ENCODE results near the gene ENTREP3.
"Not testable (repeated sequence)": the region's sequence is repeated elsewhere in the genome, so short reads cannot be mapped to it uniquely, and the experiment has no call there.

Gene ENTREP3, protein sequence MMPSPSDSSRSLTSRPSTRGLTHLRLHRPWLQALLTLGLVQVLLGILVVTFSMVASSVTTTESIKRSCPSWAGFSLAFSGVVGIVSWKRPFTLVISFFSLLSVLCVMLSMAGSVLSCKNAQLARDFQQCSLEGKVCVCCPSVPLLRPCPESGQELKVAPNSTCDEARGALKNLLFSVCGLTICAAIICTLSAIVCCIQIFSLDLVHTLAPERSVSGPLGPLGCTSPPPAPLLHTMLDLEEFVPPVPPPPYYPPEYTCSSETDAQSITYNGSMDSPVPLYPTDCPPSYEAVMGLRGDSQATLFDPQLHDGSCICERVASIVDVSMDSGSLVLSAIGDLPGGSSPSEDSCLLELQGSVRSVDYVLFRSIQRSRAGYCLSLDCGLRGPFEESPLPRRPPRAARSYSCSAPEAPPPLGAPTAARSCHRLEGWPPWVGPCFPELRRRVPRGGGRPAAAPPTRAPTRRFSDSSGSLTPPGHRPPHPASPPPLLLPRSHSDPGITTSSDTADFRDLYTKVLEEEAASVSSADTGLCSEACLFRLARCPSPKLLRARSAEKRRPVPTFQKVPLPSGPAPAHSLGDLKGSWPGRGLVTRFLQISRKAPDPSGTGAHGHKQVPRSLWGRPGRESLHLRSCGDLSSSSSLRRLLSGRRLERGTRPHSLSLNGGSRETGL

DNA sequence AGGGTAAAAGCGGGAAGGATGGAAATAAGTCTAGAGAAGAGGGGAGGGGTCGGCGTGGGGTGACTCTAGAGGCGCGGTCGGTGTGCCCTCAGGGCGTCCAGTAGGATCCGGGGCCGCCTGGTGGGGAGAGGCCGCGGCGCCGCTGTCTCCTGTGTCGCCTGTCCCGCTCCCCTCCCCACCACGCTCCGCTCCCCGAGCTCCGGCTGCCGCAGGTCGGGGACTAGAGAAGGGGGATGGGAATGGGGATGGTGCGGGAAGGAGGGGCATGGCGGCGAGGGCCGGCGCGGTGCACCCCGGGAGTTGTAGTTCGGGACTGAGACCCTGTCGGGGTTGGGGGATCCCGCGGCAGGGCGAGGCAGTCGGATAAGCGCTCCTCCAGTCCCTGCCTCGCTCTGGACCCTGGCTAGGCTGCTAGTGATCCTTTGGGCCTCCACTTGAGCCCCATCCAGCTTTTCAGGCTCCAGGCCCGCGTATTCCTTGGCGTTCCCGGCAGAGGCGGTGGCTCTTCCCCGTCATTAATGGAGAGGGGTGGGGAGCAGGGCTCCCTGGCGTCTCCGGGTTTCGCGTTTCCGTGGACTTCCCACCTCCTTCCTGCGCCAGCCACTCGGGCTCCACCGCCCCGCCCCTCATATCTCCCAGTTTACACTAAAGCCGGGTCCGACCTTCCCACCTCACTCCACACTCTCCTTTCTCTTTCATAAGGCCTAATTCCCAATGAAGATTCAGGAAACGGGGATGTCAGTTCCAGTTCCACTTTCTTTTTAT is at the start of gene ENTREP3:
Gene ENTREP3, minus strand, starts transcription at position 241 of the 765 bp plus-strand sequence. CDS start 606 bp downstream, outside the sequence.
- peak; percentile 76 for DNase-seq (ENCODE audit: low spot score)

DNA sequence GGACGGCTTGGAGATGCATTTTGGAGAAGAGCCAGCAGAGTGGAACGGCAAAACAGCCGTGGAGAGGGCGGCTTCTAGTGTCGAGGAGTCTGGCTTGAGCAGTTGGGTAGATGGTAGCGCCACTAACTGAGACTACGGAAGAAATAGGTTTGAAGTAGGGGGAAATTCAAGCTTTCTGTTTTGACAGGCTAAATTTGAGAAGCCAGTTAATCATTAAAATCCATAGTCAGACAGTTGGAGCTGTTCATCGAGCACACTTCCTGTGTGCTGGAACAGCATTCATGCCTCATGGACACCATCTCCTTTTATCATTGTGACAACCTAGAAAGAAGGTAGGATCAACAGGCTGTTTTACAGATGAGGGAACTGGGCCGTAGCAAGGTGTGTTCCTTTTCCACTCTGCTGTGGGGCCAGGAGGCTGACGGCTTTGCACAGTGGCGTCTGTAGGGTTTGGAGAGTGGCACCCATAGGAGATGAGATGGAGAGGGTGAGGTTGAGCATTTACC is 49.3 kb upstream of the ENTREP3 start:
- peak; percentile 80 for DNase-seq (ENCODE audit: low spot score)

- DNase-seq (ENCODE audit: low spot score), result no peak
These were observed 46.1 kb upstream of the ENTREP3 start, which contains the start of gene PKLR for GRCh38 chr1:155301342-155301841. PKLR (minus strand) TSS chr1:155301438; CDS start chr1:155301395, 43 bp downstream.

GRCh38 chr1:155300553-155301329 is 45.5 kb upstream of the ENTREP3 start:
- no peak for DNase-seq (ENCODE audit: low spot score)

GRCh38 chr1:155300024-155300423 is 44.7 kb upstream of the ENTREP3 start:
- DNase-seq (ENCODE audit: low spot score), result no peak

- DNase-seq (ENCODE audit: low spot score), result no peak
These were observed 42.1 kb upstream of the ENTREP3 start for GRCh38 chr1:155297384-155297783.

DNA sequence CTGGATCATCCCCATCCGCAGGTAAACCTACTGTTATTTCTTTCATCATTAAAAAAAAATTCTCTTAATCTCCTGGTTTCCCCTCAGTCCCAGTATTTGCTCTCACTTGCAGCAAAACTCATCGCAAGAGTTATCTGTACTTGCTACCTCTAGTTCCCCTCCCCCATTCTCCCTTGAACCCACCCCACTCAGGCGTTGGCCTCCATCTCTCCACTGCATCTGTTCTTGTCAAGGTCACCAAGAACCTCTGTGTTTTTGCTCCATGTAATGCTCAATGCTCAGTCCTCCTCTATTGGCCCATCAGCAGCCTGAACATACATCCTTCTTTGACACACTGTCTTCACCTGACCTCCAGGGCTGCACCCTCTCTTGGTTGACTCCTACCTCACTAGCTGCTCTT is 41.4 kb upstream of the ENTREP3 start:
- DNase-seq (ENCODE audit: low spot score), result no peak

- no peak for DNase-seq (ENCODE audit: low spot score)
These were observed 40.6 kb upstream of the ENTREP3 start for GRCh38 chr1:155295942-155296267.

GRCh38 chr1:155295183-155295941 is 40.1 kb upstream of the ENTREP3 start:
- DNase-seq (ENCODE audit: low spot score), result no peak

- no peak for DNase-seq (ENCODE audit: low spot score)
These were observed 39.4 kb upstream of the ENTREP3 start for GRCh38 chr1:155294520-155295182.

DNA sequence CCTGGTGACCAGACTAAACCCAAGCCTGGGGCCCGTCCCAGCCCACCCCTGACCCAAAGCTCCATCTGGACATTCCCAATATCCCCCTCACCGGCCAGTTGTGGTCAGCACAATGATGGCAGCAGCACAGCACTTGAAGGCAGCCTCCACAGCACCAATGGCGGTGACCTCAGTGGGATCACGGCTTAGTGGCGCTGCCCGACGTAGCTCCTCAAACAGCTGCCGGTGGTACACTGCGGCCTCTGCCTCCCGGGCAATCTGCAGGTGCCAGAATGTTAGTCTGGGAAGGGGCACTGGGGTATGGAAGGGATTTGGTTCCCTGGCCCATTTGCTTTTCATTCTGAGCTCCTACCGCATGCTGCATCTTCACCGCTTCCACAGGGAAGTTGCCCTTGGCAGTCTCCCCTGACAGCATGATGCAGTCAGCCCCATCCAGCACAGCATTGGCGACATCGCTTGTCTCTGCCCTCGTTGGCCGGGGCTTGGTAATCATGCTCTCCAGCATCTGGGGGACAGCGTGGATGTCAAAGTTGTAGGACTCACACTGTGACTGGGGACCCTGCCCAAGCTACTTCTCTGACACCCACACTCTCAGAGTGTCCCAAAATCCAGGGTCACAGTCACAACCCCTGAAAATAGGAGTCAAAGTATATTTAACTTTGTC is 37.9 kb upstream of the ENTREP3 start:
- DNase-seq (ENCODE audit: low spot score), result no peak

- DNase-seq (ENCODE audit: low spot score), result not testable (repeated sequence)
These were observed 35.7 kb upstream of the ENTREP3 start for GRCh38 chr1:155291006-155291405.

DNA sequence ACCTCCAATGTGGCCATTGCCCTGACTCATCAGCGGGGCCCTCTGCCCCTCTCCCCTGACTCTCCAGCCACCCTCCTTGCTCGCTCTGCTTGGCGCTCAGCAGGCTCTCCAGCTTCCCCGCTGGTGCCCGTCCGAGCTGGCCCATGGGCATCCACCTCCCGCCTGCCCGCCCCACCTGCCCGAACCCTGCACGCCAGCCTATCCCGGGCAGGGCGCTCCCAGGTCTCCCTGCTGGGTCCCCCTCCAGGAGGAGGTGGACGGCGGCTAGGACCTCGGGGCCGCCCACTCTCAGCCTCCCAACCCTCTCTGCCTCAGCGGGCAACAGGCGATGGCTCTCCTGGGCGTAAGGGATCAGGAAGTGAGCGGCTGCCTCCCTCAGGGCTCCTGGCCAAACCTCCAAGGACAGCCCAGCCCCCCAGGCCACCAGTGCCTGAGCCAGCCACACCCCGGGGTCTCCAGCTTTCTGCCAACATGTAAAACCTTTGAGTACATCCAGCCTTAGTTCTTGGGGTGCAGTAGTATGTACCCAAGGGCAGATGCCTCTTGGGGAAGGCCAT is 32.8 kb upstream of the ENTREP3 start:
- DNase-seq (ENCODE audit: low spot score), result no peak

DNA sequence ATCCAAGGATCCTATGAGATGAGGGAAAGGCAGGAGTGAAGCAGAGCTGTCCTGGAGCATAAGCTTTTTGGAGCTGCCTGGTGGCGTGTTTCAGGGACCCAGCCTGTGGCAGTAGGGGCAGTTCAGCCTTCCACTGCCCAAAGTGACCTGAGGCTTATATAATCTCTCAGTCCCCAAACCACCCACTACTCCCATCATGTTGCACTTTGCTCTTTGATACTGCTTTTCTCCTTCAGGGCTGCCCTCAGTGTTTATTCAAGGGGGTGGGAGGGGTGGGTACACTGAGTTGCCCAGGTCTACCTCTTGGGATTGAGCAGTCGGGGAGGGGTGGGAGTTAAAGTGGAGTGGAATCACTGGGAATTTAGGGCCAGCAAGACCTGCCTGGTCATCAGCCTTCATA is 31.3 kb upstream of the ENTREP3 start:
- DNase-seq (ENCODE audit: low spot score), result no peak

DNA sequence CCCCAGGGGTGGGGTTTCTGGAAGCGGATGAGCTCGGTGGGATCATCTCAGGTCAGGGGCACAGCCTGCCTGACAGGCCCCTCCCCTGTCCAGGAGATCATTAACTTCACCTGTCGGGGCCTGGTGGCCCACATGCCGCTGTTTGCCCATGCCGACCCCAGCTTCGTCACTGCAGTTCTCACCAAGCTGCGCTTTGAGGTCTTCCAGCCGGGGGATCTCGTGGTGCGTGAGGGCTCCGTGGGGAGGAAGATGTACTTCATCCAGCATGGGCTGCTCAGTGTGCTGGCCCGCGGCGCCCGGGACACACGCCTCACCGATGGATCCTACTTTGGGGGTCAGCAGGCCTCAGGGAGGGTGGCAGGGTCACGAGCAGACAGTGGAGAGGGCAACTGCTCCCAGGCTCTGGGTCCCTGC is 30.4 kb upstream of the ENTREP3 start:
- DNase-seq (ENCODE audit: low spot score), result no peak

DNA sequence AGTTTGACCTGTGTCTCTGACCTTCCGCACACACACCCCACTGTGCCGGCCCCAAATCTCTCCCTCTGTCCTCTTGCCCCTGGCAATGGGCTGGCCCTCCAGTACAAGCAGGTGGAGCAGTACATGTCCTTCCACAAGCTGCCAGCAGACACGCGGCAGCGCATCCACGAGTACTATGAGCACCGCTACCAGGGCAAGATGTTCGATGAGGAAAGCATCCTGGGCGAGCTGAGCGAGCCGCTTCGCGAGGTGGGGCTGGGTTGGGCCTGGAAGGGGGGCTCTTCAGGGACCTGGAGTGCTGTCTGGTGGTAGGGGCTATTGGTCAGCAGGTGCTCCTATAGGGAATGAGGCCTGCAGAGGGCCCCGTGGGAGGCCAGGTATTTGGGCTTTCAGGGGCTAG is 29.8 kb upstream of the ENTREP3 start:
- no peak for DNase-seq (ENCODE audit: low spot score)

GRCh38 chr1:155284476-155284875 is 29.2 kb upstream of the ENTREP3 start:
- no peak for DNase-seq (ENCODE audit: low spot score)

DNA sequence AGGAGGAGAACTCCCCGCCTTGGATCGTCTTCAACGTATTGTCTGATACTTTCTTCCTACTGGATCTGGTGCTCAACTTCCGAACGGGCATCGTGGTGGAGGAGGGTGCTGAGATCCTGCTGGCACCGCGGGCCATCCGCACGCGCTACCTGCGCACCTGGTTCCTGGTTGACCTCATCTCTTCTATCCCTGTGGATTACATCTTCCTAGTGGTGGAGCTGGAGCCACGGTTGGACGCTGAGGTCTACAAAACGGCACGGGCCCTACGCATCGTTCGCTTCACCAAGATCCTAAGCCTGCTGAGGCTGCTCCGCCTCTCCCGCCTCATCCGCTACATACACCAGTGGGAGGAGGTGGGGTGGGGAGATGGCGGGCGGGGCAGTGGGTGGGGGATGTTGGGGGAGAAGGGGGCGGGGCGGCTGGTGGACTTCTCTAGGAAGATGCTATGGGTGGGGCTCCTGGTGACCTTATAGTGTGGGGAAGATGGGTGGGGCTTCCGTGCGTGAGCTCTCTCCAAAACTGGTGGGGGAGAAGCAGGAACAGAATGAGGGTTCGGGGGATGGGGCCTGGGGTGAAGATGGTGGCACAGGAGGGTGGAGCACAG is 27.3 kb upstream of the ENTREP3 start:
- no peak for DNase-seq (ENCODE audit: low spot score)

DNA sequence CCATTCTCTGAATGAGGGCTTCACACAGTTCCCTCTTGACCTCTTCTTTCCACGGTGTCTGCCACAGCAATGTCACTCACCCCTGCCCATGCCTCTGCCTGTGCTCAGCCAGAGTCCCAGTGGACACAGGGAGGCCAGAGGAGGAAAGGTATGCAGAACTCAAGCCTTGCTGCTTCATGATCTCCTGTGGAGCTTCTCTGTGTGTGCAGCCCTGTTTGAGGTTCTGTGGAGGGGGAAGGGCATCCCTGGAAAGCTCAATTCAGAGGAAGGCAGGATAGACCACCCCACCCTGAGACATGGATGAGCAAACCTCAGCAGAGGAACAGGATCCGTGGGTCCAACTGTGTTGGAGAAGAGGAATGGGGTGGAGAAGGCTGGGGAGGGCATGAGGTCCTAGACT is 24.0 kb upstream of the ENTREP3 start:
- no peak for DNase-seq (ENCODE audit: low spot score)
